SU-DHL-6 (cell line): ENCODE results near the gene JADE2.

Experiments used
- H2AFZ ChIP-seq: fragments of 200-600 bp; sonication (generic); 2 replicates; pipeline ENCODE4 v1.6.1; 2014; ENCODE audit warnings: low read depth, mild to moderate bottlenecking, moderate library complexity, mixed read lengths, antibody characterized with exemption, low read length; ENCODE audit not compliant: severe bottlenecking
- H3F3A ChIP-seq: fragments of 200-600 bp; shearing (Covaris generic); 2 replicates; pipeline ENCODE4 v1.6.0; 2016; ENCODE audit warnings: antibody characterized with exemption, mild to moderate bottlenecking; ENCODE audit not compliant: insufficient read depth
- H3K27ac ChIP-seq: fragments of 200-600 bp; sonication (generic); 2 replicates; pipeline ENCODE4 v1.5.1; 2016; ENCODE audit warnings: low read depth, mild to moderate bottlenecking, low read length, moderate library complexity, mixed read lengths
- H3K27me3 ChIP-seq: fragments of 200-600 bp; sonication (generic), shearing (Covaris generic); 2 replicates; pipeline ENCODE4 v1.6.0; 2014; ENCODE audit warnings: mild to moderate bottlenecking, low read length
- H3K36me3 ChIP-seq: fragments of 200-600 bp; sonication (generic); 2 replicates; pipeline ENCODE4 v1.6.1; 2014; ENCODE audit warnings: mild to moderate bottlenecking, low read length, mixed read lengths
- H3K4me2 ChIP-seq: fragments of 300-600, 200-600 bp; shearing (Covaris generic), sonication (generic); 2 replicates; pipeline ENCODE4 v1.6.0; 2014; ENCODE audit warnings: low read length, low read depth, mild to moderate bottlenecking; ENCODE audit not compliant: poor library complexity, severe bottlenecking
- H3K4me3 ChIP-seq: fragments of 200-600 bp; sonication (generic); 2 replicates; pipeline ENCODE4 v1.5.1; 2014; ENCODE audit warnings: antibody characterized with exemption, low read length, mild to moderate bottlenecking, mixed read lengths; ENCODE audit not compliant: insufficient read depth, poor library complexity, severe bottlenecking
- H3K79me2 ChIP-seq: fragments of 200-600 bp; sonication (generic); 2 replicates; pipeline ENCODE4 v1.6.1; 2014; ENCODE audit warnings: mild to moderate bottlenecking, low read length, moderate library complexity; ENCODE audit not compliant: insufficient read depth
- H3K9ac ChIP-seq: fragments of 200-600 bp; sonication (generic); 2 replicates; pipeline ENCODE4 v1.7.0; 2014; ENCODE audit warnings: mild to moderate bottlenecking, low read length
- H3K9me2 ChIP-seq: fragments of 200-600 bp; sonication (generic); replicated peaks from 2 replicates; pipeline ENCODE4 v1.6.1; 2014; ENCODE audit warnings: low read length; ENCODE audit not compliant: insufficient read depth
- H3K9me3 ChIP-seq: fragments of 200-600 bp; sonication (generic); 2 replicates; pipeline ENCODE4 v1.6.1; 2014; ENCODE audit warnings: low read length, mixed read lengths; ENCODE audit not compliant: insufficient read depth
- H4K20me1 ChIP-seq: fragments of 200-600 bp; sonication (generic); 2 replicates; pipeline ENCODE4 v1.6.1; 2014; ENCODE audit warnings: low read depth, mild to moderate bottlenecking, antibody characterized with exemption, low read length, moderate library complexity, mixed read lengths
- EZH2phosphoT487 ChIP-seq: fragments of 200-600 bp; sonication (generic), shearing (Covaris generic); conservative IDR thresholded peaks from 2 replicates; pipeline ENCODE4 v1.6.1; 2018; ENCODE audit warnings: mild to moderate bottlenecking, antibody characterized with exemption, low read length, moderate library complexity, mixed read lengths
- TF ChIP-seq, protein P1 (sequence below): fragments of 200-600 bp; sonication (generic); IDR thresholded peaks from one replicate; pipeline ENCODE4 v1.5.1; 2017; ENCODE audit warnings: antibody characterized with exemption, mild to moderate bottlenecking, low read length, moderate library complexity; ENCODE audit not compliant: insufficient read depth, poor library complexity, severe bottlenecking

The JADE2 gene

DNA sequence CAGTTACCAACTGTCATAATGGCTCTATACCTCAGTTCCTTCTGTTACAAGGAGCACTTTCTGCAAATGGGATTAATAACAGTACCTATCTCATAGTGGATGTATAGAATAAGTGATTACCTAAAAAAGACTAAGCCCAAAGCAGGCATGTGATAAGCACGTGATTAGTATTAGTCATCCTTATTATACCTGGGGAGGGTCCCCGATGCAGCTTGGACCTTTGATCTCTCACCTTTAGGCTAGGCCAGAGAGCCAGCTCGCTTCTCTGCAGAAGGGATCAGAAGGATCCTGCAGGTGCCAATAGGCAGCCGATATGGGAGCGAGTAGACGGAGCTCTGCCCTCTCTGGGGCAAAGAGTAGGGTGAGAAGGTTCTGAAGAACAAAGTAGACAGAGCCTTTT, 4.0 kb downstream of the JADE2 start:
- no peak overlapping the region for H3K4me3 ChIP-seq
- no peak overlapping the region for H3K9ac ChIP-seq
- TF ChIP-seq, protein P1, sequence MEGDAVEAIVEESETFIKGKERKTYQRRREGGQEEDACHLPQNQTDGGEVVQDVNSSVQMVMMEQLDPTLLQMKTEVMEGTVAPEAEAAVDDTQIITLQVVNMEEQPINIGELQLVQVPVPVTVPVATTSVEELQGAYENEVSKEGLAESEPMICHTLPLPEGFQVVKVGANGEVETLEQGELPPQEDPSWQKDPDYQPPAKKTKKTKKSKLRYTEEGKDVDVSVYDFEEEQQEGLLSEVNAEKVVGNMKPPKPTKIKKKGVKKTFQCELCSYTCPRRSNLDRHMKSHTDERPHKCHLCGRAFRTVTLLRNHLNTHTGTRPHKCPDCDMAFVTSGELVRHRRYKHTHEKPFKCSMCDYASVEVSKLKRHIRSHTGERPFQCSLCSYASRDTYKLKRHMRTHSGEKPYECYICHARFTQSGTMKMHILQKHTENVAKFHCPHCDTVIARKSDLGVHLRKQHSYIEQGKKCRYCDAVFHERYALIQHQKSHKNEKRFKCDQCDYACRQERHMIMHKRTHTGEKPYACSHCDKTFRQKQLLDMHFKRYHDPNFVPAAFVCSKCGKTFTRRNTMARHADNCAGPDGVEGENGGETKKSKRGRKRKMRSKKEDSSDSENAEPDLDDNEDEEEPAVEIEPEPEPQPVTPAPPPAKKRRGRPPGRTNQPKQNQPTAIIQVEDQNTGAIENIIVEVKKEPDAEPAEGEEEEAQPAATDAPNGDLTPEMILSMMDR, result no peak
- no peak for TF ChIP-seq EZH2phosphoT487
- no peaks in the 10 kb centered on the region for H3K36me3 ChIP-seq
- H3K9me2 ChIP-seq, result no peaks in the 10 kb centered on the region
- H3K27ac ChIP-seq, result no peak overlapping the region
- H3K27me3 ChIP-seq, result no peaks in the 10 kb centered on the region
- peaks cover 11% of the 10 kb centered on the region; the same call in 1 of the 2 replicates for H3F3A ChIP-seq
- H3K79me2 ChIP-seq, result peaks cover 74% of the 10 kb centered on the region
- no peak overlapping the region for H3K4me2 ChIP-seq
- no peaks in the 10 kb centered on the region for H3K9me3 ChIP-seq
- no peaks in the 10 kb centered on the region for H4K20me1 ChIP-seq
- no peak overlapping the region for H2AFZ ChIP-seq

DNA sequence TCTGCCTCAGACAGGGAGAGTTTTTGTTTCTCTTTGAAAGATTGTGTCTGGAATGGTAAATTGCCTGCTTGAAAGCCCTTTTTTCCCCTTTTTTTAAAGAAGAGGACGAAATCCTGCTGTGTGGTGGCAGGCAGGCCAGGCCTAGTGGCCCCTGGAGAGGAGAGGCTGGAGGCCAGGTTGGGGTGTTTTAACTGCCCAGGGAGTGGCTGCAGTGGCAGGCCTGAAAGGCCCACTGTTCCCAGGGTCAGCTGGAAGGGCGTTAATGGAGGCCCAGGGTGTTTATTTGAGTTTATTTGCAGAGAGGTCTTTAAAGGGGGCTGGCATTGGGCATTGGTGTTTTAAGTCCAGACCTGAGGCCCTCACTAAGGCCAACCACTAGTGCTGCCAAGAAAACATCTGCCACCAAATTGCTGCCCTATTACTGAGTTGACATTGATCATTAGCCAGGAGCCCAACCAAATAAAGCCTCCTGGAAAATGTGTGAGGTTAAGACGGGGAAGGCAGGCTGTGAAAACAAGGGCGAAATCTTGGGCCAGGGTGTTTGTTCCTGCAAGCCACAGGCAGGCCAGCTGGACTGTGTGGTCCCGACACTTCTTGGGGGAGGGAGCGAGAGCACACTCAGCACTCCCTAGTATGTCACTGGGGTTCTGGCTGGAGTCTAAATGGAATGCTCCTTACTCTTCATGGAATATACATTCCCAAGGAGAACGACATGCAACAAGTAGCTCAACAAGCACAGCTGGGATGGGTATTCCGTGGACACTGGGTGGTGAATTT, 5.0 kb downstream of the JADE2 start:
- Histone ChIP-seq H3K27me3 (no peaks in the 10 kb centered on the region), H3F3A (peaks cover 7% of the 10 kb centered on the region; the same call in 1 of the 2 replicates), H3K36me3 (no peaks in the 10 kb centered on the region), H3K9me3 (no peaks in the 10 kb centered on the region), H3K9ac (no peak overlapping the region), H4K20me1 (no peaks in the 10 kb centered on the region), H3K9me2 (no peaks in the 10 kb centered on the region), H3K79me2 (peaks cover 77% of the 10 kb centered on the region), H3K4me2 (no peak overlapping the region), H3K27ac (no peak overlapping the region), H3K4me3 (no peak overlapping the region), H2AFZ (no peak overlapping the region)
- TF ChIP-seq, protein P1, result no peak
- TF ChIP-seq EZH2phosphoT487, result no peak

DNA sequence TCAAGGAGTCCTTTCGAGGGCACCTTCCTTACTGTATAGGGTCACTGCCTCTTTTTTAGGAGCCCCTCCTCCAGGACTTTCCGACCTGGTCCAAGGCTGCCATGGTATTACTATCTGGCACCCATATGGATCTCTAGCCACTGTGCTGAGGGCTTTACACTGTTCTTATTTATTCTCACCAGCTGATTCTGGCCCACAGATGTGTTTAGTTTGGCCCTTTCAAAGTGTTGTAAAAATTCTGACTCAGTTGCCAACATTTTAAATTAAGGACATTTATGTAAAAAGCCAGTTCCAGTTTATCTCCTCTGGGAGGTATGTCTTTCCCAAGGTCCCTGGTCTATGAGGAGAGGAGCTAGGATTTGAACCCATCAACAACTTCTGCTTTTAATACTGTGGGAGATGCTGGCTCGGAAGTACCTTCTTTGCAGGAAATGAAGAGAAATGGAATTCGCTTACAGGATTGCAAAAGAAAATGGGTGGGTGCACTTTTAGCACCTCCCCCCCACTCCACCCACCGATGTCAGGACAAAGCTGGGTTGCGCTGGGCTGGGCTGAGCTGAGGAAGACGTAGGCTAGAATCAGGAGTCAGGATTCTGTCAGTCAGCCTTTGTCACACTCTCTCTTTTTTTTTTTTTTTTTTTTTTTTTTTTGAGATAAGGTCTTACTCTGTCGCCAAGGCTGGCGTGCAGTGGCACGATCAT, 7.8 kb downstream of the JADE2 start:
- Histone ChIP-seq H4K20me1 (no peaks in the 10 kb centered on the region), H3K4me2 (no peak overlapping the region), H3F3A (peaks cover 3% of the 10 kb centered on the region; the same call in 1 of the 2 replicates), H3K4me3 (no peak overlapping the region), H3K9ac (no peak overlapping the region), H3K79me2 (peaks cover 62% of the 10 kb centered on the region), H3K27me3 (no peaks in the 10 kb centered on the region), H2AFZ (no peak overlapping the region), H3K36me3 (no peaks in the 10 kb centered on the region), H3K27ac (no peak overlapping the region), H3K9me2 (no peaks in the 10 kb centered on the region), H3K9me3 (no peaks in the 10 kb centered on the region)
- TF ChIP-seq, protein P1, result no peak
- no peak for TF ChIP-seq EZH2phosphoT487
